SJCRH30 (cell line): ENCODE data around the gene CIBAR2. TPM values are rescaled to one million over a fixed set of nuclear protein-coding genes. Genes with fewer than 3 reads are reported as not detected.

Source experiments
- DNase-seq, 2 experiments: peaks; one replicate each; pipeline ENCODE4 v3.0.0-alpha.2; 2015 to 2020
- H3K27ac ChIP-seq: fragments of 250-450 bp; sonication (Bioruptor Pico); 2 replicates; pipeline ENCODE4 v1.5.1; 2020; ENCODE audit warnings: mild to moderate bottlenecking, moderate library complexity
- H3K27me3 ChIP-seq: fragments of 250-450 bp; sonication (Bioruptor Pico); 2 replicates; pipeline ENCODE4 v1.5.1; 2020; ENCODE audit warnings: mild to moderate bottlenecking, moderate library complexity
- H3K36me3 ChIP-seq: fragments of 250-450 bp; sonication (Bioruptor Pico); 2 replicates; pipeline ENCODE4 v1.5.1; 2020; ENCODE audit warnings: mild to moderate bottlenecking, moderate library complexity
- H3K4me1 ChIP-seq: fragments of 250-450 bp; sonication (Bioruptor Pico); 2 replicates; pipeline ENCODE4 v1.5.1; 2020; ENCODE audit warnings: mild to moderate bottlenecking, moderate library complexity
- H3K4me3 ChIP-seq: fragments of 250-450 bp; sonication (Bioruptor Pico); 2 replicates; pipeline ENCODE4 v1.5.1; 2020; ENCODE audit warnings: mild to moderate bottlenecking, moderate library complexity
- H3K9me3 ChIP-seq: fragments of 250-450 bp; sonication (Bioruptor Pico); replicated peaks from 2 replicates; pipeline ENCODE4 v1.5.1; 2020; ENCODE audit warnings: mild to moderate bottlenecking, moderate library complexity
- total RNA-seq: library from RNA; depleted of rRNA; stranded (reverse); fragments of >200 nt; shearing (Covaris generic); gene quantifications from 2 replicates; pipeline ENCODE4 v1.2.3, GENCODE V29; 2014

The CIBAR2 gene
- total RNA-seq, 1 experiment from 2014 or later, result 0.04 TPM

DNA sequence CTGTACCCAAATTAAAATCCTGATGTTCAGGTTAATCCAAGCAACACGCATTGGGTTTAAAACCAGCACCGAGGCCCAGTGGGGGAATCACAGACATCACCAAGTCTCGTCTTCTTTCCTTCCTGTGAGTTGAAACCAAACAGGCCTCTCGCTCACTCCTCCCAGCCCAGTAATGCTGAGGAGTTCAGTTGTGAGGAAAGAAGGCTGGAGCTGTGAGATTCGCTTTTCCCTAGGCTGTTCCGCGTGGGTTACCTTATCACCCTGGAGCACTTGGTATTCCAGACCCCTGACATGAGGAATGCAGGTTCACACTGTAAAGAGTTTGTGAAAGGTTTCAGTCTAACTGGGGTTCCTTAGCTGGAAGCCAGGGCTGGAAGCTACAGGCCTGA is 20.8 kb downstream of the CIBAR2 start:
- DNase-seq, result no peak
- Histone ChIP-seq H3K4me3 (no peak overlapping the region), H3K27me3 (no peaks in the 10 kb centered on the region), H3K27ac (no peak overlapping the region), H3K9me3 (no peaks in the 10 kb centered on the region), H3K4me1 (no peaks in the 10 kb centered on the region; the same call in 1 of the 2 replicates), H3K36me3 (no peaks in the 10 kb centered on the region)

DNA sequence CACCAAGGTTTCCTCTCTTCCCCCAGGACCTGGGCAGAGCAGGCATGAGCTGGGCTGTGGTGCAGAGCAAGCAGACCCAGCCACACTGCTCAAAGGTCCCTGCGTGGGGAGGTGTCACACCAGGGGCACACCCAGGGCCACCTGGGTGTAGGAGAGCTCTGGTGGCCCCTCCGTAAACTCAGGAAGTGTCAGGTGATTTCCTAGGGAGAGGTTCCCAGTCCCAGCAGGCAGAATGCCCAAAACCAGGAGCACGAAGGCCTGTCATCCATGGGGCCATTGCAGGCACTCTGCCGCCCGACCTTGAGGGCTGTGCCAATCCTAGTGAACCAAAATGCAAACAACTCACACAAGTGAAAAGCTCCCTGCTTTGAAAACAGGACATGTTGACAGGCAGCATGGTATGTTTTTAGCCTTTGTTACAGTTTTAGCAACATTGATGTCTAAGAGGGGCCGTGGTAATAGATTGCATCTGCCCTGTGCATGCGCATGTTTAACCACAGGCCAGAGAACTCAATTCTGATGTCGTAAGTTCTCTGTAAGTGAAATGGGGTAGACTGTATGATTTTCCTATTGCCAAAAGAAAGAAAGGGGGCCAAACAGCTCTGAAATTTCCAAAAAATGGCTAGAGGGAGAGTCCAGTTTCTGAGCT is 21.3 kb downstream of the CIBAR2 start:
- no peak for DNase-seq
- Histone ChIP-seq H3K27me3 (no peaks in the 10 kb centered on the region), H3K27ac (no peak overlapping the region), H3K4me3 (no peak overlapping the region), H3K36me3 (no peaks in the 10 kb centered on the region), H3K4me1 (no peaks in the 10 kb centered on the region; the same call in 1 of the 2 replicates), H3K9me3 (no peaks in the 10 kb centered on the region)

DNA sequence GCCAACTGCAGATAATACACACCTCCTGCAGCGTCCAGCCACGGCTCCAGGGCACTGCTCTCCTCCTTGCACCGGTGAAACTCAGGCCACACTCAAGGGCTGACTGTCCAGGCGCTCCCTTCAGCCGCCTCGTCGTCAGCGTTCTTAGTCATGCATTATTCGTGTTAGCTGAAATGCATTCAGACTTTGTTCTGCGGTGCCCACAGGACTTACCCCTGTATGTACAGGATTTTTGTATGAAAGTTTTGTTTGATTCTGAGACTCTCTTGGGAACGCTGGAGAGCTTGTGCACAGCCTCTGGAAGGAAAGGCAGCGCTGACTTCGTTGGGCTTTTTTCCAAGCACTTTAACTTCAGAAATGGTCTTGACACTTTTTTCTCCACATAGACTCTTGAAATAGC is 22.1 kb downstream of the CIBAR2 start:
- H3K27me3 ChIP-seq, result no peaks in the 10 kb centered on the region
- H3K36me3 ChIP-seq, result no peaks in the 10 kb centered on the region
- no peak for DNase-seq
- H3K27ac ChIP-seq, result no peak overlapping the region
- H3K4me1 ChIP-seq, result no peaks in the 10 kb centered on the region; the same call in 1 of the 2 replicates
- no peak overlapping the region for H3K4me3 ChIP-seq
- H3K9me3 ChIP-seq, result no peaks in the 10 kb centered on the region

DNA sequence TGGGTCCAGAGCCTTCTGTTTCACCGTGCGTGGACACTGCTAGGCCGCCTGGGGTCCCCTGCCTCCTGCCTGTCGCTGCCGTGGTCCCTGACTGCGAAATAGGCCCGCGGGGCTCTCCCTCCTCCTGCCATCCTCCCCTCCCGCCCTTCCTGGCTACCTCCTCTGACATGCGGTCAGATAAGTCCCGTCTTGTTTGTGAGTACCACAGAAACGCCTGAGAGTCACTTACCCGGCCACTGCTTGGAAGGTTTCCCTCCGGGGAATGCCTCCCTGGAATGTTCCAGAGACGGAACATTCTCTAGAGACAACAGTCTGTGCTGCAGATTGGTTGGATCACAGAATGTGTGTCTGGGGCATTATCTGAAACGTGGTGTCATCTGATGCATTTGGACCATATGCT is 22.7 kb downstream of the CIBAR2 start:
- Histone ChIP-seq H3K27ac (no peak overlapping the region), H3K36me3 (no peaks in the 10 kb centered on the region), H3K9me3 (no peaks in the 10 kb centered on the region), H3K27me3 (no peaks in the 10 kb centered on the region), H3K4me1 (no peaks in the 10 kb centered on the region; the same call in 1 of the 2 replicates), H3K4me3 (no peak overlapping the region)
- DNase-seq, result no peak

DNA sequence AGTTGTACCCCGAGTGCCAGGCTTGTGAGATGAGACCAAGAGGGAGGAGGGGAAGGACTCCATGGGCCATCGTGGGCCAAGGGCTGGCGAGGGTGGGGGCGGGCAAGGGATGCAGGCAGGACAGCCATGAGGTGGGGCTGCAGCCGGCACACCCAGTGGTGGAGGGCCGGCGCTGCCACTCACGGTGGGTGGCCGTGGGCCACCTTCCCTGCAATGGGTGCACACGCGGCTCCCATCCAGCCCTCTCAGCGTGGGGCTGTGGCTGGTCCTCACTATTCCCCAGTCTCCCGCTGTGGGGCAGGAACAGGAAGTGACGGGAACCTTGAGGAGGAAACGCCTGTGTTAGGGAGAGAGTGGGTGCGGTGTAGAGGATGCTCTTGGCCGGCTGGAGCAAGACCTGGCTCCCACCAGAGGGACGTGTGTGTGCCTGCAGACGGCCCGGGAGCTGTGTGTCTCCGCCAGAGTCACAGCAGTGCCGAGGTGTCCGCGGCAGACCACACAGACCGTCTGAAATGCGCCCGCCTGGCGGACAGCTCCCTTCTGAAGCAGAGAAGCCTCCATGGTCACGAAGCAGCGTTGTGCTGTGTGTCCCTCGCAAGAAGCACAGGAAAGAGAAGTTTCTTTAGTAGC is 23.6 kb downstream of the CIBAR2 start:
- H3K36me3 ChIP-seq, result no peaks in the 10 kb centered on the region
- H3K27ac ChIP-seq, result no peak overlapping the region
- H3K4me1 ChIP-seq, result no peaks in the 10 kb centered on the region; the same call in 1 of the 2 replicates
- H3K4me3 ChIP-seq, result peak overlapping the region; percentile 25
- H3K27me3 ChIP-seq, result no peaks in the 10 kb centered on the region
- no peaks in the 10 kb centered on the region for H3K9me3 ChIP-seq
- peak in 1 of 2 experiments; percentile 35 for DNase-seq

DNA sequence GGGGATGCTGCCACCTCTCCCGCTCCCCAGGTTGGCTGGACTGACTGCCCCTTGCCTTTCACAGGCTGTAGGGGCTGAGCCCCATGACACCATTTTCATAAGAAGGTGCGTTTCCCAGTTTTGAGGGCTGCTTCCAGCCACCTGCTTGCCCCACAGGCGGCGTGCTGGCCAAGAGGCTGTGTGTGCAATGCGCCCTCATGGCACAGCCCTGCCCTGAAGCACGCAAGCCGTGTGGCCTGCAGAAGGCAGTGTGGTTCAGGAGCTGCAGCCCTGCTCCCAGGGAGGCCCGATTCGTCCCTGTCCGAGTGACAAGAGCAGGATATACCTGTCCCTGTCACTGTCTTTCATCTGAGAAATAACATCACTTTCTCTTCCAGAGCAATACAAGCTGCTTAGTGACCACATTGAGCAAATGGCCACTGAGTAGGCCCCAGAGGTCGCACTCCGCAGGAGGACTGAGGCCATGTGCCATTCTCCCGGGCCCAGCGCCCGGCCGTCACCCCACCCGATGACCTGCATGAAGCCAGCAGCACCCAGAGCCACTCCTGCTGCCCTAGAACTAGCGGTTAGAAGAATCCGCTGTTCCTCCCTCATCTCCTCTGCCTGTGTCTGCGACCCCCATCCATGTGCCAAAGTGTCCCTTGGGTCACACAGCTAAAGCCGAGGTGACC is 24.2 kb downstream of the CIBAR2 start:
- DNase-seq, result no peak
- H3K4me1 ChIP-seq, result peaks cover 3% of the 10 kb centered on the region; the same call in 1 of the 2 replicates
- no peak overlapping the region for H3K27ac ChIP-seq
- H3K27me3 ChIP-seq, result no peaks in the 10 kb centered on the region
- H3K4me3 ChIP-seq, result no peak overlapping the region
- no peaks in the 10 kb centered on the region for H3K9me3 ChIP-seq
- no peaks in the 10 kb centered on the region for H3K36me3 ChIP-seq

DNA sequence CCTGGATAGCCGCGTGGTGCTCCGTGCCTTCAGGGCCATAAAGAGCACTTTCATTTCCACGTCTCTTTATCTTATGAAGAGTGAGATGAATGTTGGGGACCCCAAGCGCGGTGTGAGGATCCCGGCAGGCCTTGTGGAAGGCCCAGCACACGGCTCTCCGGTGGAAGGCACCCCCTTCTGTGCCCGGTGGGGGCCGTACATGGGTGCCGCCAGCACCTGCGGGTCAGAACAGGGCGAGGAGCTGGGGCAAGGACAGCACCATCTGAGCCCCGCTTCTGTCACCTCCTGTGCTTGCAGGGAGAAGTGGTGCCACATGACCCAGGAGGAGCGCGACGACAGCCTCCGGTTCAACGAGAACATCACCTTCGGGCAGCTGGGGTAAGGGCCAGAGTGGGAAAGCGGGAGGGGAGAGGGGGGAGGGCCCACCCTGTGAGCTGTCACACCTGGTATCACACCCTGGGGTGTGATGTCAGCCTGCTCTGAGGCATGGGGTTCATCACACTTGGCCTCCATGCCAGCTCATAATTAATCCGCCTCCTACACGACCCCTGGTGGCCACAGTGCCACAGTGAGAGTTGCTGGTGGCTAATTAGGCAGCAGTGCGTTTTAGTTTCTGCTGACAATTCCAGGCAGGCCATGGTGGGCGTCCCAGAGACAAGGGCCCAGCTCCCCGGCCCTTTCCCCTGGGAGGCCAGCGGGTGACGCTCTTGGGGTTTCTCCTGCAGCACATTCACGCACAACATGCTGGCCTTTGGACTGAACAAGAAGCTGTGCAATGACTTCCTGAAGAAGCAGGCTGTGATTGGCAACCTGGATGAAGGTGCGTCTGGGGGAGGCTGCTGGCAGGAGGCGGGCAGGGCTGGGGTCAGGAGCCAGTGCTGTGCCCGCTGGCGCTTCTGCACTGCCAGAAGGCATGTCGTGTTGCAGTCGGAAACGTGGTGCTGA is 25.7 kb downstream of the CIBAR2 start:
- Histone ChIP-seq H3K4me1 (peaks cover 4% of the 10 kb centered on the region; the same call in 1 of the 2 replicates), H3K9me3 (no peaks in the 10 kb centered on the region), H3K27me3 (no peaks in the 10 kb centered on the region), H3K27ac (no peak overlapping the region), H3K4me3 (no peak overlapping the region), H3K36me3 (no peaks in the 10 kb centered on the region)
- DNase-seq, result peak; percentile 56 to 74

DNA sequence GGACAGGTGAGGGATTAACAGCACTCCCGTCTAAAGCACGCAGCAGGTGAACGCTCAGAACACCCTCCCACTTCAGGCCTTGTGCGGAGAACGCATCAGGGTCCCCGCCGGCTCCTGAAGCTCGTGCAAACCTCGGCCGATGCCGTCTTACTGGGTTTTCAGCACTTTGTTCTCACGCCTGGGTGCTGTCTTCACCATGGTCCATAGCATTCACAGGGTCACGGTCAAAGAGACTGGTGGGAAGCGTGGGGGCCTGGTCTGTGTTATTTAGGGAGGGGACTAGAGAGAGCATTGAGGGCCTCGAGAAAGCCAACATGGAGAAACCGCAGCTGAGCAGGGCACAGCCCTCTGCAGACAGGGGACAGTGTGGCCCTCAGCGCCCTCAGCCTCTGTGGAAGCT is 26.6 kb downstream of the CIBAR2 start:
- H3K27ac ChIP-seq, result no peak overlapping the region
- H3K27me3 ChIP-seq, result no peaks in the 10 kb centered on the region
- DNase-seq, result no peak
- H3K36me3 ChIP-seq, result no peaks in the 10 kb centered on the region
- no peaks in the 10 kb centered on the region for H3K9me3 ChIP-seq
- H3K4me3 ChIP-seq, result no peak overlapping the region
- H3K4me1 ChIP-seq, result peaks cover 4% of the 10 kb centered on the region; the same call in 1 of the 2 replicates

DNA sequence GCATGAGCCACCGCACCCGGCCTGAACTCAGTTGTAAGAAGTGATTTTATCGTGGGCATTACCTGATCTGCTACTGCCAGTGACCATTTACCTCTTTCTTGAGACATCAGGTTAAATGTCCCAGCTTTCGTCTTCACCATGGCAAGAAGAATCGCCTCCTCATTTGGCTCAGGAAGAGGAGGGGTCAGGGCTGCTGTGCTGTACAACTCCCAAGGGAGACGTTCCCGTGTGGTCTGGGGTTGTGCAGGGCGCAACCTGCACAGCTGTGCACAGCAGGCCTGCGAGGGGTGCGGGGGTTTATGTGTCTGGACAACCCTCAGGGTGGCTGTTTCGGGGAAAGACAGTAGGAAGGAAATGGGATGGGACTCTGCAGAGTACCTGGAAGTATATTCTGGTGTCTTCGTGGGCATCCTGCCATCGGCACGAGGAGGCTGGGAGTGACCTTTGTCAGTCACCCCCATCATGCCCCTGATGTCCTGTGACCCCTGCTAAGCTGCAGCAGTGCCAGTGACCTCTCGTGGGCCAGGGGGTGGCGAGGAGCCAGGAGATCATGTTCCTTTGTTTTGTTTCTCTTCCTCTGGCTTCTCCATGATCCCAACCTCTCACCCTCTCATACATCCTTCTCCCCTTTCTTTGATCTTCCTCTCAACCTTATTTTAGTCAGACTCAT is 27.3 kb downstream of the CIBAR2 start:
- no peaks in the 10 kb centered on the region for H3K36me3 ChIP-seq
- H3K27me3 ChIP-seq, result no peaks in the 10 kb centered on the region
- peaks cover 4% of the 10 kb centered on the region; the same call in 1 of the 2 replicates for H3K4me1 ChIP-seq
- no peak overlapping the region for H3K27ac ChIP-seq
- no peak overlapping the region for H3K4me3 ChIP-seq
- DNase-seq, result no peak
- H3K9me3 ChIP-seq, result no peaks in the 10 kb centered on the region

DNA sequence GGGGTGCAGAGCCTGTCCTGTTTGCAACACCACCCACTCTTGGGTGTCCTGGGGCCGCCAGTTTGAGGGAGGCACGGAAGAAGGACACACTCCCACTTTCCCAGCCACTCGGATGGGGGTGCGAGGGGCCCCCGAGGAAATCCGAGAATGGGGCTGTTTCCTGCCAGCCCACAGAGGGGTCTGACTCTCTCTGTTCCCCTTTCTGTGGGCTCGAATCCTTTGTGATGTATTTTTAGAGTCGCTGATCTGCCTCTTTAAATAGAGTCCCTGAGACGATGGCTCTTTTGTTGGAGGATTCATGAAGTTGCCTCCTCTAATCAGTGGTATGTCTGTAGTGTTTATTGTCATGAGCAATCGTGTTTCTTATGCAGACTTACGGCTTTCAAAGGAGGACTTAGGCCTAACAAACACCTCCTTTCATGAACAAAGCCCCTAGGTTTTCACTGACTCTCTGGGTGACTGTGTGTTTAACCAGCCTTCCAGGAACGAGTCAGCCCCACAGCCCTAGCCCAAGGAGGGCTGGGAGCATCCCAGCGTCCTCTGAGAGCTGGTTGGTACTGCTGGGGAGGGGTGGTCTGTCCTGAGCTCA is 29.1 kb downstream of the CIBAR2 start:
- Histone ChIP-seq H3K4me3 (no peak overlapping the region), H3K36me3 (no peaks in the 10 kb centered on the region), H3K27me3 (no peaks in the 10 kb centered on the region), H3K4me1 (peaks cover 4% of the 10 kb centered on the region; the same call in 1 of the 2 replicates), H3K27ac (no peak overlapping the region), H3K9me3 (no peaks in the 10 kb centered on the region)
- DNase-seq, result no peak

DNA sequence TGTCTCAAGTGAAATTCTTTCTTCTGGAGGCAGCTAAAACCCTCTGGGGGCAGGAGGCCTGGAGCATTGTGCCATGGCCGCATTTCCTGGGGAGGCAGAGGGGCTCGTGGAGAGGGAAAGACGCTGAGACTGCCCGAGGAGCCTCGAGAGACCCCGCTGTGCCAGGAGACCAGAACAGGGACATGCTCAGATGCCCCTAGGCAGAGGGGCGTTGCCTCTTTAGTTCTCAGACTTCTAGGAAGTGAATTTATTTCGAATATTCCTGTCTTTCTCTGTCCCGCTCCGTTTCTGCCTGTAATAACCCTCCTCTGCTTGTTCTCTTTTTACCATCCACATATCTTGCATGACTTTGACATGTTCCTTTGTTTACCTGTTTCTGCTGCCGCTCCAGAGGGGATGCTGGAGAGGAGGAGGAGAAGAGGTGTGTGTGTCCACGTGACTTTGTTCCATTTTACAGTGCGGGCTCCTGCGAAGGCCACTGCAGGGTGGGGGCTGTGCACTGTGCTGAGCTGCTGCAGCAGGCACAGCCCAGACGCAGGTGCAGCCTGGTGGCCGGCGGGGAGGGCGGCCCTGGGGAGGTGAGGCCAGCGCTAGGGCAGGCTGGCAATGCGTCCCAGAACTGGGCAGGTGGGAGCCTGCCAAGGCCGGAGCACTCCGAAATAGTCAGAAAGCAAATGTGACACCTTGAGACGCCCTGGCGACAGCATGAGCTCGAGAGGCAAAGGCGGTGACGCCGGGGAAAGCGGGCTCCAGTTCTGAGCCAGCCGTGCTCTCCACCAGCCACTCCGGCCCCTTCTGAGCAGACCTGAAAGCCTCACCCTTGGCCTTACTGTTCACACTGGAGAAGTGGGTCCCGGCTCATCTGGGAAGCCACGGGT is 29.9 kb downstream of the CIBAR2 start:
- Histone ChIP-seq H3K27ac (no peak overlapping the region), H3K4me1 (peaks cover 4% of the 10 kb centered on the region; the same call in 1 of the 2 replicates), H3K27me3 (no peaks in the 10 kb centered on the region), H3K9me3 (no peaks in the 10 kb centered on the region), H3K36me3 (no peaks in the 10 kb centered on the region), H3K4me3 (no peak overlapping the region)
- DNase-seq, result no peak

DNA sequence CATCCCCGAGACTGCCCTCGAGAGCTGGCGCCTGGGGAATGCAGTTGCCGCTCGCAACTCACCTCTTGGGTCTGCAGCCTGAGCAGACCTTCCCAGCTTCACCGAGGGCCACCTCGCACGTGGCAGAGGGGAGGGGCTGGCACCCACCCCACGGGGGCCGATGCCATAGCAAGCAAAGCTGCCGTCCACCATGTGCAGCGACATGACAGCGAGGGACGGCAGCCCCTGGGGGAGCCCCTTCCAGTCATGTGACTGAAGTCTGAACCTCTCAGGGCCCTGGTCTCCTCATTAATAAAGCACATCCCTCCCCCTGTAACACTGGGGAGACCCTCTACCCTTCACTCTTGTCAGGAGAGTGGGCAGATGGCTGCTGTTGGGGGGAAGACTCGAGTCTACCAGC is 30.5 kb downstream of the CIBAR2 start:
- Histone ChIP-seq H3K4me1 (peaks cover 4% of the 10 kb centered on the region; the same call in 1 of the 2 replicates), H3K27ac (no peak overlapping the region), H3K4me3 (no peak overlapping the region), H3K36me3 (no peaks in the 10 kb centered on the region), H3K27me3 (no peaks in the 10 kb centered on the region), H3K9me3 (no peaks in the 10 kb centered on the region)
- DNase-seq, result no peak

DNA sequence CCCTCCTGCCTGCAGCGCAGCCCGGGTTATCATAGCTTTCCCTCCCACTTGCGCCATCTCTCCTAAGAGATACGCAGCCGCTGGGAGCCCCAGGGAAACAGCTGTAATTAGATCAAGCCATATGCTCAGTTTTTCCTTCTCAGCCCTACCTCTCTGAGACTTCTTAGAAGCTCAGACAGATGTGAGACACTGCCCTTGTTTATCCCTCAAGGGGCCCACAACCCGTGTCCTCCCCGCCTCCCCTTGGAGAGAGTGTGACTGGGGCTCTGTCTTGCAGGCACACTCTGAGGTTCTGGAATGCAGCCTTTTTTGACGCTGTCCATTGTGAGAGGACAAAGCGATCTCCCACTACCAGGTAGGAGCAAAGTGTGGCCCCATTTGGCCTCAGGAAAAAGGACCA is 31.2 kb downstream of the CIBAR2 start:
- H3K4me3 ChIP-seq, result no peak overlapping the region
- no peaks in the 10 kb centered on the region for H3K27me3 ChIP-seq
- DNase-seq, result no peak
- peaks cover 4% of the 10 kb centered on the region; the same call in 1 of the 2 replicates for H3K4me1 ChIP-seq
- H3K36me3 ChIP-seq, result no peaks in the 10 kb centered on the region
- H3K27ac ChIP-seq, result no peak overlapping the region
- no peaks in the 10 kb centered on the region for H3K9me3 ChIP-seq
